GM21576 (cell line): ENCODE measurements around the gene MARCHF2.
"Not testable (repeated sequence)": the region's sequence is repeated elsewhere in the genome, so short reads cannot be mapped to it uniquely, and the experiment has no call there.

Experiments
- ATAC-seq: cut with Tn5 transposase; IDR thresholded peaks from one replicate; pipeline ENCODE4 v1.9.1; 2021; ENCODE audit warnings: mild to moderate bottlenecking, moderate library complexity; ENCODE audit not compliant: unreplicated experiment

MARCHF2 gene

DNA sequence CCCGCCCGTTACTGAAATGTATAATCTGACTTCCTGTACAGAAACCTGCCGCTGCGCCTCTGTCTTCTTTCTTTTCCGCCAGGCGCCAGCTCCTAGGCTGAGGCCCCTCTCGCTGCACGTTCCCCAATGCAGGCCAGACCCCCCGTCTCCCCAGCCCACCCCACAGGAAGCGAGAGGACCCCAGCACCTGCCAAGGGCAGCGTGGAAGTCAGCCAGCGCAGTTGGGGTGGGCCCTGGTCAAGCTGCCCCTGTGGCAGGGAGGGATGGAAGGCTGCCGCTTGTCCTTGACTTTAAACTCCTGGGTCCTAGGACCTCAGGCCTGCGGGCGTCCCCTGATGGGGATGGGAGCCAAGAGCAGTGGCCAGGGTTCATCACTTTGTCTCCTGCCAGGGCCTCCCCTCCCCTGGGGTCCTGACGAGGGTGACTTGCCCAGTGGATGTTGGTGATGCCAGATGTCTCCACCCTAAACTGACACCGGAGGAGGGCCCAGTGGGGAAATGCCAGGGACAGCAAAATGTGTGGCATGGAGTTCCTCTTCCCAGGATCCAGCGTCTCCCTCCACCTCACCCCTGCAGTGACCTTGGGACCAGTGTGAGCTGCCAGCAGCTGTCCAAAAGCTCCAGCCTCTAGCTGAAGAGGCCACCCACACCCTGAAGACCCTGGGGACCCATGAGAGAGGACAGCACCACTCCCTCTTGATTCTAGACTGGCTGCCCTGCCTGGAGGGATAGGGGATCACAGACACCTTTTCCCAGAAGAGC lies 8.5 kb upstream of the MARCHF2 start:
- ATAC-seq, result no peak

DNA sequence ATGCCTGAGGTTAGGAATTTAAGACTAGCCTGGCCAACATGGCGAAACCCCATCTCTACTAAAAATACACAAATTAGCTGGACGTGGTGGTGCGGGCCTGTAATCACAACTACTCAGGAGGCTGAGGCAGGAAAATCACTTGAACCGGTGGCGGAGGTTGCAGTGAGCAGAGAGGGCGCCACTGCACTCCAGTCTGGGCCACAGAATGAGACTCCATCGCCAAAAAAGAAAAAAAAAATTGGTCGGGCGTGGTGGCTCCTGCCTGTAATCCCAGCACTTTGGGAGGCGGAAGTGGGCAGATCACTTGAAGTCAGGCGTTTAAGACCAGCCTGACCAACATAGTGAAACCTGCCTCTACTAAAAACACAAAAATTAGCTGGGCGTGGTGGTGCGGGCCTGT lies 2.4 kb upstream of the MARCHF2 start:
- not testable (repeated sequence) for ATAC-seq

DNA sequence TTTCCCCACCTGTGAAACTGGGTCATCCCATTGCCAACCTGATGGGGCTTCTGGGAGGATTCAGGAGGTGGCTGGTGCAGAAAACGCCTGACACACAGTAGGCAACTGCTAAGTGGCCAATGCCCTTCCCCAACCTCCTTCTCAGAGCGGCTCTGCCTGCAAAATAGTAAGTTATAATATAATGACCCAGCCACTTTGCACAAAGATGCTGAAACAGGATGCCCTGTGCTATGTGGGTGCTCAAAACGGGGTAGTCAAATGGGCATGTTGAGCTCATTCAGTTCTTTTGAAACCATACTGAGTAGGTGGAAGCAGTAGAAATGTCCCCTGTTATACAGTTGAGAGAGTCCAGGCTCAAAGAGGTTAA lies 507 bp downstream of the MARCHF2 start:
- ATAC-seq, result no peak

DNA sequence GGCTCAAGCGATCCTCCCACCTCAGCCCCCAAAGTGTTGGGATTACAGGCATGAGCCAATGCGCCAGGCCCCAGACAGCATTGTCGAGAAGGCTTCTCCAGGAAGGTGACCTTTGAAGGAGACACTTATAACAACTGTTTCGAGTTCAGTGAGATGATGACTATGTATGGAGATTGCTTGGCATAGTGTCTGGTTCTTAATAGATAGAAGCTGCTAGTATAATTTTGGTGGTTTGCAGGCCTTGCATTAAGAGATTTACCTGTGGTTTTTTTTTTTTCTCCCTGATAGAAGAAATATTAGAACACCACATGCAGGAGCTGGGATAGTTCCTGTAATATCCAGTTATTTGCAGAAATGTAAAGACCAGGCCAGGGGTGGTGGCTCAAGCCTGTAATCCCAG lies 3.7 kb downstream of the MARCHF2 start:
- ATAC-seq, result no peak

DNA sequence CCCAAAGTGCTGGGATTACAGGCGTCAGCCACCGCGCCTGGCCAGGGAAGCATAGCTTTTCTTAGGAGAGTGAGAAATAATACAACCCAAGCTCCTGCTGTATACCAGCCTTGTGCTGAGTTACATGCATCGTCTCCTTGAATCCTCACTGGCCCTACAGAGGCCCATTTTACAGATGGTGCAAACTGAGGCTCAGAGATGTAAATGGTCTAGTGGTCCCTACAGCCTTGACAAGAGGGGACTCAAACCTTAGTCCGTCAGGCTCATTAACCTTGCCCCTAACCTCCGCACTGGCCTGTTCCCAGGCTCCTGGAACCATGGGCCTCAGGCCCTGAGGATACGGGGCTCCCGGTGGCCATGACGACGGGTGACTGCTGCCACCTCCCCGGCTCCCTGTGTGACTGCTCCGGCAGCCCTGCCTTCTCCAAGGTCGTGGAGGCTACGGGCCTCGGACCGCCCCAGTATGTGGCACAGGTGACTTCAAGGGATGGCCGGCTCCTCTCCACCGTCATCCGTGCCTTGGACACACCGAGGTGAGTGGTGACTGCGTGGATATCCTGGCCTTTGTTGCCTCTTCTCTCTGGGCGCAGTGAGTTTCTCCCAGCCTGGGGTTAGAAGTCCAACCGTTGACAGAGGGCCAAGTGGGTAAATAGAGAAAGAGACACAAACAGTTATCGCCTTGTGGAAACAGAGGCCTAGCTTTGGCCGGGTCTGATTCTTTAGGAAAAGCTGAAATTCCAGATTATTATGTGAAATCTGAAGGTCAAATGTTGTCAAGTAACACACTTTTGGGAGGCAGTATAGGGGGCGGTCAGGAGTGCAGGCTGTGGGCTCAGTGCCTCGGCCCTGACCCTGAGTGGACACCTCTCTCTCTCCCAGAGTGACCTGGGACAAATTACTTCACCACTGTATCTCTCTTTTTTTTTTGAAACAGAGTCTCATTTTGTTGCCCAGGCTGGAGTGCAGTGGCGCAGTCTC lies 8.7 kb downstream of the MARCHF2 start:
- no peak for ATAC-seq

DNA sequence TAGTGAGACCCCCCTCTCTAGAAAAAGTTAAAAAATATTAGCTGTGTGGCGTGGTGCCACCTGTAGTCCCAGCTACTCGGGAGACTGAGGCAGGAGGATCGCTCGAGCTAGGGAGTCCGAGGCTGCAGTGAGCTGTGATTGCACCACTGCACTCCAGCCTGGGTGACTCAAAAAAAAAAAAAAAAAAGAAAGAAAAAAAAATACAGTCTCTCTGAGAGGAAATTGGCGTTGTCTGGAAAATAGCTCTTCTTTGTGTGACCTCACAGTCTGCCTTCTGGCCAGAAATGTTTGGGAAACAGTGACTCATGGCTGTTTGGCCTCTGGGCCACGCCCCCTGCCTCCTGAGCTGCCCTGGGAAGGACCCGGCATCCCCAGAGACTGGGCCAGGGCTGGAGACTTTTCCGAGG lies 10.7 kb downstream of the MARCHF2 start:
- ATAC-seq, result no peak

DNA sequence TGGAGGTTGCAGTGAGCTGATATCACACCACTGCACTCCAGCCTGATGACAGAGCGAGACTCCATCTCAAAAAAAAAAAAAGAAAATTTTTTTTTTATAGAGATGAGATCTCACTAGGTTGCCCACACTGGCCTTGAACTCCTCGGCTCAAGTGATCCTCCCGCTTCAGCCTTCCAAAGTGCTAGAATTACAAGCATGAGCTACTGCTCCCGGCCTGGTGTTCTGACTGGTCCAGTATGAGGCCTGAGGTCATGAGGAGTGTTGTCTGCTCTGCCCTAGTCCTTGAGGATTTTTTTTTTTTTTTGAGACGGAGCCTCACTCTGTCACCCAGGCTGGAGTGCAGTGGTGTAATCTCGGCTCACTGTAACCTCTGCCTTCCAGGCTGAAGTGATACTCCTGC lies 12.2 kb downstream of the MARCHF2 start:
- ATAC-seq, result not testable (repeated sequence)

DNA sequence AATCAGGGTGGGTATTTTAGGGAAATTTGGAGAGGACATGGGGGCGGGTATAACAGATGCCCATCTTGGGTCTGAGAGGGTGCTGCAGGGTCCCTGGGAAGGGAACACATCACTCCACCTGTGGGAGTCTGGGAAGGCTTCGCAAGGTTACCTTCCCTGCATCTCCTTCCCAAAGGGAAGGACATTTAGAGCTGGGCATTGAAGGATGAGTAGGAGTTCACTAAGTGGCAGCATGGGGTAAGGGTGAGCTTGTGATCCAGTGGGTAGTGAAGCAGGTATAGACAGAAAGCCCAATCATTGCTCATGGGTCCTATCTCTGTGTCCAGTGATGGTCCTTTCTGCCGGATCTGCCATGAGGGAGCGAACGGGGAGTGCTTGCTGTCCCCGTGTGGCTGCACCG lies 13.2 kb downstream of the MARCHF2 start:
- ATAC-seq, result no peak

DNA sequence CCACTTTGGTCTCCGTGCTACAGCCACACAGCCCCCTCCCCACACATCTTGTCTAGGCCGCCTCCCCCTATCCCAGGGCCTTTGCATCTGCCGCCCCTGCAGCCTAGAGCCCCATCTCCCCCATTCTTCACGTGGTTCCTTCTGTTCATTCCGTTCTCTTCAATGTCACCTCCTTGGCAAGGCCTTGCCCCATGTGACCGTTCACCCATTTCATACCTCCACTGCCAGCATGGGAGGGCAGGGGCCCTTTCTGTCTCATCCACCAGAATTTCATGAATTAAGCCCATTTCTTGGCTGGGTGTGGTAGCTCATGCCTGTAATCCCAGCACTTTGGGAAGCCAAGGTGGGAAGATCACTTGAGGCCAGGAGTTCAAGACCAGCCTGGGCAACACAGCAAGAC lies 15.9 kb downstream of the MARCHF2 start:
- ATAC-seq, result no peak

DNA sequence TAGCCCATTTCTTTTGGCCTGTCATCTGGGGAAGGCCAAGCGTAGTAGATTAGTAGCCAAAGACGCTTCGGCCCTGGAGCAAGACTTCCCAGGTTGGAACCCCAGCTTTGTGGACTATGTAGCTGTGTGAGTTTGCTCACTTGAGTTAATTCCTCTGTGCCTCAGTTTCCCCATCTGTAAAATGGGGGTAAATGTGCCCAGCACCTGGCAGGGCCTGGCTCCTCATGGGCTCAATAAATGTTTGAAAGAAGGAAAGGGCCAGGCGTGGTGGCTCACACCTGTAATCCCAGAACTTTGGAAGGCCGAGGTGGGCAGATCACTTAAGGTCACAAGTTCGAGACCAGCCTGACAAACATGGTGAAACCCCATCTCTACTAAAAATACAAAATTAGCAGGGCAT lies 16.7 kb downstream of the MARCHF2 start:
- no peak for ATAC-seq

DNA sequence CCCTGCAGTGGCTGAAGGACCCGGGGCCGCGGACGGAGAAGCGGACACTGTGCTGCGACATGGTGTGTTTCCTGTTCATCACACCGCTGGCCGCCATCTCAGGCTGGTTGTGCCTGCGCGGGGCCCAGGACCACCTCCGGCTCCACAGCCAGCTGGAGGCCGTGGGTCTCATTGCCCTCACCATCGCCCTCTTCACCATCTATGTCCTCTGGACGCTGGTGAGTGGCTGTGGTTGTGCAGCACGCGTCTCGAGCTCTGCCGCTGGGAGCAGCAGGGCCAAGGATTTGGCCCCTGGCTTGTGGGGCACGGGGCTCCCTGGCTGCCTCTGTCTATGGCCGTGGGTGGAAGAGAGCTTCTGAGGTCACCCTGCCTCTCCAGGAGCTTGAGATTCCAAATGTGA lies 17.5 kb downstream of the MARCHF2 start:
- no peak for ATAC-seq

DNA sequence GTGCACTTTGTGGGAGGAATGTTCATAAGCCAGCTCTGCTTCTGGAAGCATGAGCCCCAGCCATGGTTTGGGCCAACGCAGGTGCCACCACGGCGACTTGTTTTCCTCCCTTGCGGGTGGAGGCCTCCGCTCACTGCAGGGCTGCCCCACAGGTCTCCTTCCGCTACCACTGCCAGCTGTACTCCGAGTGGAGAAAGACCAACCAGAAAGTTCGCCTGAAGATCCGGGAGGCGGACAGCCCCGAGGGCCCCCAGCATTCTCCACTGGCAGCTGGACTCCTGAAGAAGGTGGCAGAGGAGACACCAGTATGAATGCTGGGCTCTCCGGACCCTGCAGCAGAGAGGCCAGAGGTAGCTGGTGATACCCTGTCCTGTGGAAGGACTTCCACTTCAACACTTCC lies 25.1 kb downstream of the MARCHF2 start:
- ATAC-seq, result no peak

DNA sequence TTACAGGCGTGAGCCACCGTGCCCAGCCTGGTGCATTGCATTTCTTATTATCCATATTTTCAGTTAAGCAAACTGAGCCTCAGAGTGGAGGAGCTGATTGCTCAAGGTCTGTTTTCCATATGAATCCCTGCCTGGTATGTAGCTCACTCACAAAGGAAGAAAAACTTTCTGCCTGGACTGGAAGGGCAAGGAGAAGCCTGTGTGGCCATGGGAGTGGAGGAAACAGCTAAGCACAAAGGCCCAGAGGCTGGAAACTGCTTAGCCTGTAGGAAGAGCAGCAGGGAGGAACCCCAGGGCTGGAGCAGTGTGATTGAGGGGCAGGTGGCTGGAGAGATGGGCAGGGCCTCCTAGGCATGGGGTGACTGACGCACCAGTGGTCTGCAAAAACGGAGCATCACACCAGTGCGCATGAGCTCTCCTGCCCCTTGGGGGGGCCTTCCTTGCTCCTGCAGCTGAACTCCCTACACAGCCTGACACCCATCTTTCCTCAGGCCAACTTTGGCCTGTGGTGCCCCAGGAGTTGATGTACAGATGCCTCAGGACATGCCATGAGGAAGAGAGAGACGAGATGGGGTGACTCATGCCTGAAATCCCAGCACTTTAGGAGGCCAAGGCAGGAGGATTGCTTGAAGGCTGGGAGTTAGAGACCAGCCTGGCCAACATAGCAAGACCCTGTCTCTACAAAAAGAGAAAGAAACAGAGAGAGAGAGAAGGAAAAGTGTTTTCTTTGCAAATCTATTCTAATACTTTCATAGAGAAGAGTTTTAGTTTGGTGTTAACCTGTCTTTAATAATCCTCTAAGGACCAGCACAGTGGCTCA lies 28.8 kb downstream of the MARCHF2 start:
- ATAC-seq, result no peak

DNA sequence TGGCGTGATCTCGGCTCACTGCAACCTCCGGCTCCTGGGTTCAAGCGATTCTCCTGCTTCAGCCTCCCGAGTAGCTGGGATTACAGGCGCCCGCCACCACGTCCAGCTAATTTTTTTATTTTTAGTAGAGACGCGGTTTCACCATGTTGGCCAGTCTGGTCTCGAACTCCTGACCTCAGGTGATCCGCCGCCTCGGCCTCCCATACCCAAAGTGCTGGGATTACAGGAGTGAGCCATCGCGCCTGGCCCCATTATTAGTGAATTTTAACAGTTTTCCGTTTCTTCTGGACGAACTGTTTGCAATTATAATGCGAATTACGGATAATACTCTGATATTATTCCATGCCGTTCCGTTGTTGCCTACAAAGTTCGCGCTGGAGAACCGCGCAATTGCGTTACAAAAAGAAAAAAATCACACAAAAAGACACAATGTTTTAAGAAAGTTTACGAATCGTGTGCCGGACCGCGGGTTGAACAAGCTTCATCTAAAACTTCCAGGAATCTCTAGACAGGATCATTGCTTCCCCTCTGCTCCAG lies 31.1 kb downstream of the MARCHF2 start:
- not testable (repeated sequence) for ATAC-seq

DNA sequence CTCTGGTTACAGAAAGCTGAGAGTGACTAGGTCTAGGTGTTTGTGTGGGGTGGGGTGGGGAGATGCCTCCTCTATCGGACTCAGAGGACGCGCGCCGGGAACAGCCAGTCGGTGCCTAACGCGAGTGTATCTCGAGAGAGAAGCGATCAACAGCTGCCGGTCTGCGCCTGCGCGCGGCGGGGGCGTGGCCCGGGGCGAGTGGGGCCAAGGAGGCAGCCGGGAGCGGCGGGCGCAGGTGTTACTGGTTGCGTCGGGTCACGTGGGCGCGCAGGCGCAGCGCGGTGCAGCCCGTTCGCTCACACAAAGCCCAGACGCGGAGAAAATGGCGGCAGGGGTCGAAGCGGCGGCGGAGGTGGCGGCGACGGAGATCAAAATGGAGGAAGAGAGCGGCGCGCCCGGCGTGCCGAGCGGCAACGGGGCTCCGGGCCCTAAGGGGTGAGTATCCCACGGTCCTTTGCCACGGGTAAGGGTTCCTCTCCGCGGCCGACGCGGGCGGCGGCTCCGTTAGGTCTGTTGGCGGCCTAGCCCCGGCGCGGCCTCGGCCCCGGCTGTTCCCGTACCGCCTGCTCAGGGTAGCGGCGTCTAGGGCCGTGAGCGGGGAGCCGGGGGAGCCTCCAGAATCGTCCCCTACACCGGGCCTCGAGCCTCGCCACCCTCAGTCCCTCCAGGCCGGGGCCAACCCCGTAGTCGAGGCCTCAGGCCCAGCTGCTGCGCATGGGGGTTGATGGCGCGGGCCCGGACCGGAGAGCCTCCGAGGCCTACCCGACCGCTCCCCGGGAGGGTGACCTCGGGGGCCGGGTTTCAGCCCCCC lies 31.8 kb downstream of the MARCHF2 start, which contains the start of gene HNRNPM:
TSS of gene HNRNPM (plus strand) at position 299 of the 811 bp plus-strand sequence. CDS start at position 323, 24 bp downstream.
- ATAC-seq, result peak; percentile 64

DNA sequence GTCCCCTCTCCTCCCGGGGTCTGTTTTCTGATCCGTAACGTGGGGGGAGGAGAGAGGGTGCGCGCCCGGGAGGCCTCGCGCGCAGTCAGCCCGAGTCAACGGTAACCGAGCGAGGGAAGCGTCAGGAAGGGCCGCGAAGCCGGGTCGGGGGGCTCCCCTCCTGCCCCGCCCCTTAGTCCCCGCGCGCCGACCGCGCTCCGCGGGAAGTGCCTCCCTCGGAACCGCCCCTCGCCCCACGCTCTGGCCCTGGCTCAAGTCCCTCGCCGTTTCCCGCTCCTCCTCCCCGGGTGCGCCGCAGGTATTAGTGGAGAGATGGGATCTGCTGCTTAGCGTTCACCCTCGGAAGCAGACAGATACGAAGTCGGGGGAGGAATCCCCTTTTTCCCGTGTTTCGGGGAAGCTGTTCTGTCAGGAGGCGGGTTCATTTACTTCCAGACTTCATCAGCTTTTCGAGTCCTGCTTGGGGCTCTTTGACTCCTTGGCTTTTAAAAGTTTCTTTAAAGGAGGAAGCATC lies 32.4 kb downstream of the MARCHF2 start:
- ATAC-seq, result peak; percentile 29

DNA sequence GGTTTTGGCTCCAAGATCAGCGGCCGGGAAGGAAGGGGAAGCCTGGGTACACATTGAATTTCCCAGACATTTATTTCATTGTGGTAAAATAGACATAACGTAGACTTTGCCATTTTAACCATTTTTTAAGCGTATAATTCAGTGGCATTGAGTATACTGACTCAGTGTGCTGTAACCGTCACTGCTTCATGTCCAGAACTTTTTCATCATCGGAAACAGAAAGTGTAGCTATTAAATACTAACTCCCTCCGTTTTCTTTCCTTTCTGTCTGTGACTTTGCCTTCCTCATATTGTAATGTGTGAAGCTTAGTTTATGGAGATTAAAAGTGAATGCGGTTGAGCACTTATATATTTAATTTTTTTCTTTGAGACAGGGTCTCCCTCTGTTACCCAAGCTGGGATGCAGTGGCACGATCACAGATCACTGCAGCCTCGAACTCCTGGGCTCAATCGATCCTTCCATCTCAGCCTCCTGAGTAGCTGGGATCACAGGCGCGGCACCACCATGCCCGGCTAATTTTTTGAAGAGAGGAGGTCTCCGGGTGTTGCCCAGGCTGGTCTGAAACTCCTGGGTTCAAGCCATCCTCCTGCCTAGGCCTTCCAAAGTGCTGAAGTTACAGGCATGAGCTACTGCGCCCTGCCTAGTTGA lies 33.1 kb downstream of the MARCHF2 start:
- no peak for ATAC-seq

DNA sequence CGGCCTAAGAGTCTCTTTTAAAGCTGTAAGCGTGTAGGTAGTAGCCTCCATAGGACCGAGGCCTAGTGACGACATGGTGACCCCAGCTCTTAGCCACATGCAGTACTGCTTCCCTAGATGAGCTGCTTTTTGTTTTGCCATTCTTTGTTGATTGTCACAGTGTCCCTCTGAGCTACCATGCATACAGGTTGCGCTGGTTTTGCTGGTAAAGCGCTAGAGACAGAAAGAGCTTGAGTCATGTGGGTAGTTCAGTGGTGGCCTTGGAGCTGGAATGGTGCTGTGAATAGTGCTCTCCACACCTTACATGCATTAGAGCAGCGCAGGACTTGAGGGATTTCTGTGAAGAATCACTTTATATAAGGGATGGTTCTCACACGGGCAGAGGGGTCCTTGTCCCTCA lies 36.7 kb downstream of the MARCHF2 start:
- ATAC-seq, result no peak

DNA sequence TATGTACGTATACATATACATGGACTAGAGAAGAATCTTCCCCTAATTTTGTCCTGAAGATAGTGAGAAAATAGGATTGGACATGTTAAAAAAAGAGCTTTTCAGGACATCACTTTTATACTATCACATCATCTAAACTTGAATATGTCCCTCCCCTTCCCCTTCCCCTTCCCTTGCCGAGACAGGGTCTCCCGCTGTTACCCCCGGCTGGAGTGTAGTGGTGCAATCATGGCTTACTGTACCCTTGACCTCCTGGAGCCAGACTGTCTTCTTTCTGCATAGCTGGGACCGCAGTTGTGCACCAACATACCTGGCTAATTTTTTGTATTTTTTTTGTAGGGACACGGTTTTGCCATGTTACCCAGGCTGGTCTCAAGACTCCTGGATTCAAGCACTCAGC lies 38.3 kb downstream of the MARCHF2 start:
- ATAC-seq, result no peak
